GM10266 (cell line): Measurements from ENCODE around the gene CDK10.

ENCODE experiments used
- DNase-seq: peaks from one replicate; pipeline ENCODE4 v3.0.0; 2012; ENCODE audit errors: extremely low spot score
- TF ChIP-seq, protein P1 (sequence below): IDR thresholded peaks from 2 replicates; pipeline ENCODE4 v1.5.1; 2012; ENCODE audit warnings: mild to moderate bottlenecking, low read depth; ENCODE audit not compliant: control insufficient read depth, insufficient read depth; ENCODE audit errors: missing control alignments

The CDK10 gene

DNA sequence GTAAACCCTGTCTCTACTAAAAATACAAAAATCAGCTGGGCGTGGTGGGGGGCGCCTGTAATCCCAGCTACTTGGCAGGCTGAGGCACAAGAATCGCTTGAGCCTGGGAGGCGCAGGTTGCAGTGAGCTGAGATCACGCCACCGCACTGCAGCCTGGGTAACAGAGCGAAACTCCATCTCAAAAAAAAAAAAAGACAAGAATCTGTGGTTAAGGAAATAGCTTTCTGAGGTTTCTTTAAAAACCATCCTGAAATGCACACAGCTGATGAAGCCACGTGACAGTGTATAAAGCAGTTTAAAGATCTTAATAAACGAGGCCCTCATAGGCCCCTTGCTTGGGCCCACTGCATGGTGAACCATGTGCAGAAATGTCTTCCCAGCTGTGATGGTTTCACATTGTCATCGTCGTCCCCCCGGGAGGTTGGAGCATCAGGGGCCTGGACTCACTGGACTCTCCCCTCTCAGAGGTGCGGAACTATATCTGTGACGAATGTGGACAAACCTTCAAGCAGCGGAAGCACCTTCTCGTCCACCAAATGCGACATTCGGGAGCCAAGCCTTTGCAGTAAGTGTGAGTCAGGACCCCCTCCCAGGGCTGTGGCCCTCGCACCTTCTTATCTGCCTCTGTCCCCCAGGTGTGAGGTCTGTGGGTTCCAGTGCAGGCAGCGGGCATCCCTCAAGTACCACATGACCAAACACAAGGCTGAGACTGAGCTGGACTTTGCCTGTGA is 51.0 kb downstream of the CDK10 start:
- TF ChIP-seq, protein P1, sequence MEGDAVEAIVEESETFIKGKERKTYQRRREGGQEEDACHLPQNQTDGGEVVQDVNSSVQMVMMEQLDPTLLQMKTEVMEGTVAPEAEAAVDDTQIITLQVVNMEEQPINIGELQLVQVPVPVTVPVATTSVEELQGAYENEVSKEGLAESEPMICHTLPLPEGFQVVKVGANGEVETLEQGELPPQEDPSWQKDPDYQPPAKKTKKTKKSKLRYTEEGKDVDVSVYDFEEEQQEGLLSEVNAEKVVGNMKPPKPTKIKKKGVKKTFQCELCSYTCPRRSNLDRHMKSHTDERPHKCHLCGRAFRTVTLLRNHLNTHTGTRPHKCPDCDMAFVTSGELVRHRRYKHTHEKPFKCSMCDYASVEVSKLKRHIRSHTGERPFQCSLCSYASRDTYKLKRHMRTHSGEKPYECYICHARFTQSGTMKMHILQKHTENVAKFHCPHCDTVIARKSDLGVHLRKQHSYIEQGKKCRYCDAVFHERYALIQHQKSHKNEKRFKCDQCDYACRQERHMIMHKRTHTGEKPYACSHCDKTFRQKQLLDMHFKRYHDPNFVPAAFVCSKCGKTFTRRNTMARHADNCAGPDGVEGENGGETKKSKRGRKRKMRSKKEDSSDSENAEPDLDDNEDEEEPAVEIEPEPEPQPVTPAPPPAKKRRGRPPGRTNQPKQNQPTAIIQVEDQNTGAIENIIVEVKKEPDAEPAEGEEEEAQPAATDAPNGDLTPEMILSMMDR, result no peak
- no peak for DNase-seq

DNA sequence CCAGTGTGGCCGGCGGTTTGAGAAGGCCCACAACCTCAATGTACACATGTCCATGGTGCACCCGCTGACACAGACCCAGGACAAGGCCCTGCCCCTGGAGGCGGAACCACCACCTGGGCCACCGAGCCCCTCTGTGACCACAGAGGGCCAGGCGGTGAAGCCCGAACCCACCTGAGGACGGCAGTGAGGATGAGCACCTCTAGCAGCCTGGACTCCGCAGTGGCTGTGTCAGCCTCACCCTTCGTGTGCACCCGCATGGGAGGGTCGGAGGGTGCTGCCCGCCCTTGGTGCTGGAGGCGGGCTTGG is 51.5 kb downstream of the CDK10 start:
- DNase-seq, result no peak
- TF ChIP-seq, protein P1, result no peak

DNA sequence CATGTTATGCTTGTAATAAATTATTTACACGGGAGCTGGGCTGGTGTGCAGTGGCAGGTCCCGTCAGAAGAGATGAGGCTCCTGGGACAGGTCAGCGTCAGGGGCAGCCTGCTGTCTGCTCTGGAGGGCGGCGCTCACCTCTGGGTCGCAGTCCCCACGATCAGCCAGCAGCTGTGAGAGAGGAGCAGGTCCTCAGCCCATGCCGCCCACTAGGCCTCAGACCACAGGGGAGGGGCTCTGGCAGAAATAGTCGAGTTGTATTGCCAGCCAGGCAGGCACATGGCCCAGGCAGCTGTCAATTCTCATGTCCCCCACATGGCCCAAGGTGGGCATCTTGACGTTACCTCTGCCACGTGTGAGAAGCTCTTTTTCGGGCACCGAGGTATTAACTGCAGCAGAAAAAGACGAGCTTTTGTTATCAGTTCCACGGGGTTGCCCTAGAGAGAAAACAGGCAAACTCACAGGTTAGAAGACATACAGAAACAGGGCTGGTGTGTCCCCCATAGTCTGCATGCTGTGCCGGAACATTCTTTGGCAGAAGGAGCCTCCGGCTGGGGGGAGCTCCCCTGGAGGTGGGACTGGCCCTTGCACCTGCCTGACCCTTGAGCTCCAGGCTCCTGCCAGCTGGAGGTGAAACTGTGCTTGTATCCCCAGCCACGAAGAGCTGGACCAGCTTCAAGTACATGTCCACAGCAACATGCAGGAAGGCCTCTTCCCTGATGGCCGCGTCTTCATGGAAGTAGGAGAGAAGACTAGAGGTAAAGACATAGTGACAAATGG is 52.2 kb downstream of the CDK10 start:
- DNase-seq, result no peak

DNA sequence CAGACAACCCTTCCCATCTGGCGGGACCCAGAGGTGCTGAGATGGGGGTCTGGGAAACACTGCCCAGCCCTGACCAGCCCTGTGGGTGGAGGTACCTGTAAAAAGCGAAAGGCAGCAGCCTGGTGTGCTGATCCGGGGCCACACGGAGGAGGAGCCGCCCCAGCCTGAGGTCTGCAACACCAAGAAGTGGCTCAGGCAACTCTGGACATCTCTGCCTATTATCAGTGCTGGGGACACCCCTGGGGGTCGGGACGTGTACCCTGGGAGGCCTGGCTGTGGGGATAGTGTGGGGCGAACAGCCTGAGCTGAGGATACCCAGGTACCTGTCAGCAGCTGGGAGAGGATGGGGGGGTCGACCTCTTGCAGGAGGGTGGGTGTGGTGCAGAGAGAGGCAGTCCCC is 52.9 kb downstream of the CDK10 start:
- TF ChIP-seq, protein P1, result no peak
- no peak for DNase-seq

More for the DNA sequence above, 52.2 kb downstream of the CDK10 start:
- TF ChIP-seq, protein P1, result no peak

DNA sequence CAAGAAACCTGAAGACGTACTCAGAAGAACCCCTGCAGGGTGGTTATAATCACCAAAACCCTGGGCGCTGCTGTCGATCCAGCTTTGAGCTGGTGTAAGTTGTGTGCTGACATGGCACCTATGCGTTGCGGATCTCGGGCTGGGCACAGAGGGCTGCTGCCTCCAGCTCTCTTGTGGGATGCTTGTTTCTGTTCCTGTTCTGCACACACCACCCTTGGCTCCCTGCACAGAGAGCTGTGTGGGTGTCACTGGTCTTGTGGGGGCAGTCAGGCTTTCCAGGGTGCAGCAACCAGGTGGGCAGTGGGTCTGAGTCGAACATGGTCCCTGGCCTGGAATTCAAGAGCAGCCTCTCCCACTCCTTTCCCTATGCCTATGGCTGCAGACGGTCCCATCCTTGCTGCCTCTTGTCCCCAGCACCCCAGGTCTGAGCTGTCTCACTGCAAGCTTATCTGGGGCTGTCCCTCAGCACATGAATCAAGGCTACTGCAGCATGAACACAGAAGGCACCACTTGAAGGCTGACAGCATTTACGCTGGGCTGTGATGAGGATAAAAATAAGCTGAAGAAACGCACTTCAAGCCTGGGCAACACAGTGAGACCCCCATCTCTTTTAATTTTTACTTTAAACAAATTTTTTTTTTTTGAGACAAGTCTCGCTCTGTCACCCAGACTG is 55.0 kb downstream of the CDK10 start:
- TF ChIP-seq, protein P1, result no peak
- no peak for DNase-seq

DNA sequence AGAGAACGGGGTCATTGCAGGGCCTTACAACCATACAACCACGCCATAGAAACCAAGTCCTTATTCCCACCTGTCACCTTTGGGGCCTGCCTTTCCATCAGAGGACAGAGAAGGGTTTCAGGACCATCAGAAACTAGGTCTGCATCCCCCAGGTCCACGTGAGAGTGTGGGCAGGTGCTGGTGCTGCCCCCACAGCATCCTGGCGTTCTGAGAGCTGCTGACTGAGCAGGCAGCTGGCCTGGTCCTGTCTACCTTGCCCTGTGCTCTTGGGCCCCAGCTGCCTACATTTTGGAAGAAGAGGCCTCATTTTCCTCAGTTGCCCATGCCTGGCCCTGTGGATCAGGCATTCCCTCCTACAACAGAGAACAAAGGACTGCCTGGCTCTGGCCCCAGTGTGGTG is 56.5 kb downstream of the CDK10 start:
- DNase-seq, result no peak
- TF ChIP-seq, protein P1, result no peak
